K562 (cell line): Measurements from ENCODE around the gene SLC22A12. TPM values are rescaled to one million over a fixed set of nuclear protein-coding genes. Genes with fewer than 3 reads are reported as not detected.

ENCODE experiments used
- ATAC-seq: fragments of 200-7000 bp; cut with Tn5 transposase; 3 replicates; pipeline ENCODE4 v1.9.1; 2020; ENCODE audit warnings: moderate library complexity
- BruUV-seq: library from RNA; stranded (reverse); fragments of 400-500 nt; replicated peaks from 2 replicates; lab custom pipeline; 2021; lab: Mats Ljungman, UMichigan
- CTCF ChIA-PET: fragments of 300-600 bp; formaldehyde crosslinking; extraction: SDS; loops from one replicate; lab custom pipeline; 2021; ENCODE audit warnings: low intra/inter-chr PET ratio; lab: Yijun Ruan, JAX
- POLR2A ChIA-PET: fragments of 300-600, 350-650 bp; sonication (Branson Sonifier 250); formaldehyde crosslinking; extraction: SDS; loops from one replicate; lab custom pipeline; 2021; ENCODE audit warnings: antibody characterized with exemption, inconsistent platforms; lab: Yijun Ruan, JAX
- DNase-seq, 4 experiments: peaks; one replicate each; pipeline versions ENCODE4 v3.0.0 to v3.0.0-alpha.2; 2011 to 2018; ENCODE audit warnings: low spot score in 3 of 4, mixed read lengths in 3 of 4; ENCODE audit errors: extremely low read depth in 1 of 4
- FAIRE-seq: peaks from 2 replicates; lab custom pipeline; 2011; peaks lifted over from hg19 to GRCh38; lab: Jason Lieb, UNC
- H2AFZ ChIP-seq: 2 replicates; pipeline ENCODE4 v1.6.0; 2011; ENCODE audit warnings: low read depth, low read length, control low read depth, inconsistent platforms
- H3K27ac ChIP-seq: fragments of 200-600 bp; 3 replicates; pipeline ENCODE4 v1.8.0; 2011; ENCODE audit warnings: low read depth, mild to moderate bottlenecking, control low read depth, inconsistent platforms, low read length, moderate library complexity, mixed read lengths; ENCODE audit errors: extremely low read depth
- H3K27me3 ChIP-seq, 2 experiments: fragments of 300-600 bp in 1 of 2; 2 replicates in 1 of 2; 3 replicates in 1 of 2; pipeline versions ENCODE4 v1.6.0 to v1.8.0; 2011; ENCODE audit warnings: inconsistent platforms in 2 of 2, low read length in 2 of 2, mild to moderate bottlenecking in 1 of 2, mixed read lengths in 1 of 2, moderate library complexity in 1 of 2; ENCODE audit not compliant: control insufficient read depth in 2 of 2, insufficient read depth in 2 of 2
- H3K36me3 ChIP-seq: fragments of 300-600 bp; 3 replicates; pipeline ENCODE4 v1.8.0; 2011; ENCODE audit warnings: mild to moderate bottlenecking, low read length, inconsistent platforms; ENCODE audit not compliant: control insufficient read depth, insufficient read depth
- H3K4me1 ChIP-seq, 2 experiments: fragments of 200-600 bp in 1 of 2; replicated peaks in 1 of 2; 2 replicates in 1 of 2; 3 replicates in 1 of 2; pipeline versions ENCODE4 v1.5.1 to v1.8.0; 2011; ENCODE audit warnings: inconsistent platforms in 2 of 2, low read length in 2 of 2, mild to moderate bottlenecking in 1 of 2, mixed read lengths in 1 of 2, moderate library complexity in 1 of 2; ENCODE audit not compliant: control insufficient read depth in 2 of 2, insufficient read depth in 2 of 2
- H3K4me2 ChIP-seq: 2 replicates; pipeline ENCODE4 v1.6.1; 2011; ENCODE audit warnings: low read length, control low read depth, inconsistent platforms, mixed read lengths; ENCODE audit not compliant: insufficient read depth
- H3K4me3 ChIP-seq: fragments of 200-600 bp; sonication (generic), shearing (Covaris generic); 2 replicates; pipeline ENCODE4 v1.5.1; 2016; ENCODE audit warnings: control low read depth, inconsistent platforms
- H3K79me2 ChIP-seq: fragments of 200-600 bp; 3 replicates; pipeline ENCODE4 v1.8.0; 2011; ENCODE audit warnings: low read length, inconsistent platforms; ENCODE audit not compliant: control insufficient read depth, insufficient read depth
- H3K9ac ChIP-seq, 2 experiments: 2 replicates each; pipeline versions ENCODE4 v1.6.0 to v1.6.1; 2011; ENCODE audit warnings: low read depth in 2 of 2, low read length in 2 of 2, control low read depth in 1 of 2, inconsistent platforms in 1 of 2, mild to moderate bottlenecking in 1 of 2, mixed read lengths in 1 of 2; ENCODE audit not compliant: insufficient read depth in 1 of 2
- H3K9me1 ChIP-seq: one replicate; pipeline ENCODE4 v1.6.0; 2011; ENCODE audit warnings: inconsistent platforms, mild to moderate bottlenecking, low read length, moderate library complexity; ENCODE audit not compliant: control insufficient read depth, insufficient read depth
- H3K9me3 ChIP-seq: replicated peaks from 2 replicates; pipeline ENCODE4 v1.5.1; 2011; ENCODE audit warnings: low read depth, low read length, inconsistent platforms; ENCODE audit not compliant: control insufficient read depth, insufficient read depth
- H4K20me1 ChIP-seq: replicated peaks from 2 replicates; pipeline ENCODE4 v1.6.1; 2011; ENCODE audit warnings: low read length, inconsistent platforms, mixed read lengths; ENCODE audit not compliant: control insufficient read depth, insufficient read depth
- ASH1L ChIP-seq: fragments of 450-650 bp; IDR thresholded peaks from 2 replicates; pipeline ENCODE4 v1.6.1; 2018; ENCODE audit warnings: borderline replicate concordance, mild to moderate bottlenecking, low read depth; ENCODE audit not compliant: partially characterized antibody
- BACH1 ChIP-seq: fragments of 200-800 bp; sonication (Bioruptor generic); IDR thresholded peaks from 2 replicates; pipeline ENCODE4 v1.6.1; 2016; ENCODE audit warnings: missing genetic modification characterization, missing compliant biosample characterization
- CHAMP1 ChIP-seq: fragments of 450-650 bp; IDR thresholded peaks from 2 replicates; pipeline ENCODE4 v1.6.1; 2016; ENCODE audit warnings: mild to moderate bottlenecking
- EGR1 ChIP-seq: fragments of 450-650 bp; conservative IDR thresholded peaks from 2 replicates; pipeline ENCODE4 v1.6.1; 2017; ENCODE audit warnings: mild to moderate bottlenecking
- IRF1 ChIP-seq: sonication (generic); formaldehyde crosslinking; IDR thresholded peaks from 2 replicates; pipeline ENCODE4 v1.8.0; 2022; ENCODE audit warnings: missing genetic modification reagents, mild to moderate bottlenecking, borderline replicate concordance
- L3MBTL2 ChIP-seq: fragments of 450-650 bp; IDR thresholded peaks from 2 replicates; pipeline ENCODE4 v1.6.1; 2016; ENCODE audit warnings: mild to moderate bottlenecking, moderate library complexity
- LARP7 ChIP-seq: fragments of 450-650 bp; IDR thresholded peaks from 2 replicates; pipeline ENCODE4 v1.6.1; 2016
- MCM2 ChIP-seq: fragments of 450-650 bp; IDR thresholded peaks from 2 replicates; pipeline ENCODE4 v1.6.1; 2017; ENCODE audit warnings: low read depth, mild to moderate bottlenecking
- NR2C1 ChIP-seq, 2 experiments: fragments of 450-650 bp; IDR thresholded peaks; 2 replicates each; pipeline ENCODE4 v1.6.1; 2017; ENCODE audit warnings: mild to moderate bottlenecking in 2 of 2, antibody characterized with exemption in 1 of 2, inconsistent platforms in 1 of 2, missing compliant biosample characterization in 1 of 2, missing genetic modification characterization in 1 of 2
- STAG1 ChIP-seq: sonication (generic); formaldehyde crosslinking; IDR thresholded peaks from 2 replicates; pipeline ENCODE4 v1.5.0; 2020; ENCODE audit warnings: missing genetic modification reagents, borderline replicate concordance
- ZC3H8 ChIP-seq: fragments of 450-650 bp; IDR thresholded peaks from 2 replicates; pipeline ENCODE4 v1.6.1; 2017
- ZEB2 ChIP-seq: fragments of 450-650 bp; IDR thresholded peaks from 2 replicates; pipeline ENCODE4 v1.6.1; 2016
- ZFP30 ChIP-seq: fragments of 250-450 bp; sonication (Bioruptor Pico); IDR thresholded peaks from 2 replicates; pipeline ENCODE4 v1.8.0; 2022; ENCODE audit warnings: moderate library complexity, mild to moderate bottlenecking, inconsistent platforms, borderline replicate concordance
- ZNF197 ChIP-seq: fragments of 200-800 bp; sonication (Bioruptor generic); IDR thresholded peaks from 2 replicates; pipeline ENCODE4 v1.6.1; 2016; ENCODE audit warnings: low read depth, missing genetic modification characterization, missing compliant biosample characterization
- WGBS: fragments of 100-300 bp; shearing (Covaris generic); methylation state at CpG from one replicate; pipeline ENCODE4 v1.1.6; 2016; ENCODE audit warnings: low coverage, mixed read lengths; ENCODE audit not compliant: insufficient coverage; ENCODE audit errors: missing lambda C conversion rate; 5-methylcytosine and 5-hydroxymethylcytosine counted together
- in situ Hi-C: fragments of 300-500 bp; cut with MboI; formaldehyde crosslinking; loops from 4 replicates; pipeline ENCODE4 v1.15.0; 2018; ENCODE audit warnings: inconsistent platforms, mixed read lengths
- intact Hi-C: fragments of 100-400 bp; cut with micrococcal nuclease; formaldehyde crosslinking; loops from 2 replicates; pipeline ENCODE4 v1.14.2; 2022
- polyA plus RNA-seq, 8 experiments: library from polyadenylated mRNA; depleted of rRNA in 4 of 8; stranded (reverse) in 5 of 8; unstranded in 3 of 8; fragments of >200 nt; fragmentation: Nextera tagmentation in 2 of 8; fragmentation: Illumina TruSeq in 1 of 8; extraction: Ambion mirVana in 2 of 8; extraction: Trizol in 1 of 8; gene quantifications; 2 replicates each; pipeline versions ENCODE4 v1.2.1 to v1.2.3, GENCODE V29; 2011 to 2014; ENCODE audit warnings: inconsistent platforms in 1 of 8, missing spikeins in 1 of 8
- total RNA-seq, 7 experiments: library from RNA; depleted of rRNA in 6 of 7; stranded (reverse); fragments of >200 nt in 6 of 7; fragmentation: Illumina TruSeq in 2 of 7; extraction: Trizol in 2 of 7; gene quantifications; 2 replicates each; pipeline versions ENCODE4 v1.2.1 to v1.2.3, GENCODE V29; 2011 to 2021; ENCODE audit warnings: low replicate concordance in 1 of 7

SLC22A12 gene
- total and polyA plus RNA-seq, 9 of the 15 experiments (the other 6 are each of a cell fraction or from before 2014, with no cell fraction given) = not detected

- peaks cover 10 to 27% of the 10 kb centered on the region in 2 experiments; a peak in 4 of 5 replicates for H3K27me3 ChIP-seq
- H3K4me1 ChIP-seq = peaks cover 9 to 26% of the 10 kb centered on the region in 2 experiments; a peak in 4 of 5 replicates
- H2AFZ ChIP-seq = no peak overlapping the region
- in situ Hi-C loops (no loop called here), intact Hi-C loops (no loop called here)
- ChIA-PET CTCF (no interaction called here), POLR2A (no interaction called here)
- no peaks in the 10 kb centered on the region for H3K79me2 ChIP-seq
- DNase-seq (no peak), FAIRE-seq (no peak), ATAC-seq (no peak)
- H3K4me2 ChIP-seq = no peak overlapping the region
- H4K20me1 ChIP-seq = 0 out of 2 replicates have a peak, but pooled peaks cover 5% of the 10 kb centered on the region
- no peak overlapping the region for H3K4me3 ChIP-seq
- H3K9me3 ChIP-seq = 0 out of 2 replicates have a peak, but pooled peaks cover 2% of the 10 kb centered on the region
- BruUV-seq = no TSS peak
- no peak overlapping the region for H3K27ac ChIP-seq
- 66% methylated on average over 12 of the region's 12 CpGs for WGBS
- H3K9ac ChIP-seq = no peak overlapping the region
- H3K36me3 ChIP-seq = no peaks in the 10 kb centered on the region
- no peaks in the 10 kb centered on the region for H3K9me1 ChIP-seq
- no peak for TF ChIP-seq MCM2
- TF ChIP-seq NR2C1 (IDR thresholded peaks at IDR 0.05) = no peak
- TF ChIP-seq NR2C1 (tag; IDR thresholded peaks at IDR 0.05) = no peak
- TF ChIP-seq ZEB2 = no peak
- no peak for TF ChIP-seq ZC3H8
- no peak for TF ChIP-seq LARP7
- no peak for TF ChIP-seq EGR1
- no peak for TF ChIP-seq STAG1 (CRISPR knock-in tag)
- TF ChIP-seq BACH1 (tag) = no peak
- no peak for TF ChIP-seq ZFP30 (CRISPR knock-in tag)
- TF ChIP-seq IRF1 = no peak
- TF ChIP-seq CHAMP1 = no peak
- TF ChIP-seq L3MBTL2 = no peak
- no peak for TF ChIP-seq ASH1L
- no peak for TF ChIP-seq ZNF197 (CRISPR knock-in tag)
Measured at GRCh38 chr11:64556721-64557250, 34.2 kb upstream of the SLC22A12 start.
